H9 (cell line): Measurements from ENCODE around the gene SELENOM. TPM values are rescaled to one million over a fixed set of nuclear protein-coding genes. Genes with fewer than 3 reads are reported as not detected.

Source experiments
- DNase-seq: peaks from one replicate; pipeline ENCODE4 v3.0.0-alpha.2; 2017
- H2AFZ ChIP-seq: one replicate; pipeline ENCODE4 v1.6.1; 2013; ENCODE audit warnings: mild to moderate bottlenecking, low read length, control low read depth, moderate library complexity
- H2AK5ac ChIP-seq: 2 replicates; pipeline ENCODE4 v1.6.1; 2013; ENCODE audit warnings: low read length, control low read depth, mixed read lengths; ENCODE audit not compliant: insufficient read length
- H2BK120ac ChIP-seq: one replicate; pipeline ENCODE4 v1.6.1; 2013; ENCODE audit warnings: low read depth, mild to moderate bottlenecking, low read length, control low read depth, inconsistent platforms; ENCODE audit not compliant: poor library complexity, severe bottlenecking
- H2BK12ac ChIP-seq: 2 replicates; pipeline ENCODE4 v1.6.1; 2013; ENCODE audit warnings: low read length, control low read depth, mixed read lengths, low read depth; ENCODE audit not compliant: insufficient read length
- H2BK15ac ChIP-seq: 2 replicates; pipeline ENCODE4 v1.6.1; 2013; ENCODE audit warnings: low read depth, low read length, control low read depth
- H2BK20ac ChIP-seq: one replicate; pipeline ENCODE4 v1.6.1; 2013; ENCODE audit warnings: low read depth, mild to moderate bottlenecking, low read length, control low read depth, inconsistent platforms; ENCODE audit not compliant: poor library complexity, severe bottlenecking
- H2BK5ac ChIP-seq: 2 replicates; pipeline ENCODE4 v1.6.1; 2013; ENCODE audit warnings: low read length, control low read depth, mixed read lengths; ENCODE audit not compliant: insufficient read length
- H3K14ac ChIP-seq: 2 replicates; pipeline ENCODE4 v1.6.1; 2013; ENCODE audit warnings: low read length, control low read depth; ENCODE audit not compliant: insufficient read depth
- H3K18ac ChIP-seq: 2 replicates; pipeline ENCODE4 v1.6.1; 2013; ENCODE audit warnings: low read depth, mild to moderate bottlenecking, mixed read lengths, low read length, control low read depth; ENCODE audit not compliant: insufficient read length
- H3K23ac ChIP-seq: 2 replicates; pipeline ENCODE4 v1.6.1; 2013; ENCODE audit warnings: low read length, control low read depth, mixed read lengths, low read depth; ENCODE audit not compliant: insufficient read length
- H3K23me2 ChIP-seq: 2 replicates; pipeline ENCODE4 v1.6.1; 2013; ENCODE audit warnings: low read depth, mild to moderate bottlenecking, mixed read lengths, low read length, control low read depth; ENCODE audit not compliant: insufficient read length, poor library complexity, severe bottlenecking
- H3K27ac ChIP-seq: 2 replicates; pipeline ENCODE4 v1.5.1; 2013; ENCODE audit warnings: low read length, control low read depth, mixed read lengths, low read depth; ENCODE audit not compliant: insufficient read length
- H3K27me3 ChIP-seq: 2 replicates; pipeline ENCODE4 v1.6.1; 2013; ENCODE audit warnings: low read length, control low read depth, inconsistent platforms; ENCODE audit not compliant: insufficient read depth
- H3K4ac ChIP-seq: 2 replicates; pipeline ENCODE4 v1.6.1; 2013; ENCODE audit warnings: low read depth, mild to moderate bottlenecking, control low read depth, inconsistent platforms, low read length, moderate library complexity
- H3K4me1 ChIP-seq: 2 replicates; pipeline ENCODE4 v1.6.1; 2013; ENCODE audit warnings: low read length, control low read depth, inconsistent platforms; ENCODE audit not compliant: insufficient read depth
- H3K4me2 ChIP-seq: 2 replicates; pipeline ENCODE4 v1.6.1; 2013; ENCODE audit warnings: low read length, control low read depth, mixed read lengths; ENCODE audit not compliant: insufficient read length, insufficient read depth
- H3K56ac ChIP-seq: 2 replicates; pipeline ENCODE4 v1.6.1; 2013; ENCODE audit warnings: low read depth, mild to moderate bottlenecking, mixed read lengths, low read length, control low read depth; ENCODE audit not compliant: insufficient read length
- H3K79me1 ChIP-seq: 2 replicates; pipeline ENCODE4 v1.6.1; 2013; ENCODE audit warnings: low read depth, mild to moderate bottlenecking, moderate library complexity, low read length, control low read depth, inconsistent platforms; ENCODE audit not compliant: insufficient read depth, poor library complexity, severe bottlenecking
- H3K79me2 ChIP-seq: 2 replicates; pipeline ENCODE4 v1.6.1; 2013; ENCODE audit warnings: low read length, control low read depth, inconsistent platforms; ENCODE audit not compliant: insufficient read depth
- H3K9ac ChIP-seq: 2 replicates; pipeline ENCODE4 v1.6.1; 2013; ENCODE audit warnings: low read length, control low read depth, mixed read lengths; ENCODE audit not compliant: insufficient read length; ENCODE audit errors: extremely low read depth
- H3K9me3 ChIP-seq: one replicate; pipeline ENCODE4 v1.6.1; 2013; ENCODE audit warnings: low read depth, low read length, inconsistent platforms; ENCODE audit not compliant: control insufficient read depth
- H3T11ph ChIP-seq: one replicate; pipeline ENCODE4 v1.6.1; 2013; ENCODE audit warnings: mild to moderate bottlenecking, low read length, control low read depth, inconsistent platforms
- H4K20me1 ChIP-seq: one replicate; pipeline ENCODE4 v1.6.1; 2013; ENCODE audit not compliant: control insufficient read depth, insufficient read length, insufficient read depth
- H4K5ac ChIP-seq: 2 replicates; pipeline ENCODE4 v1.6.1; 2013; ENCODE audit warnings: low read depth, mild to moderate bottlenecking, mixed read lengths, low read length, control low read depth; ENCODE audit not compliant: insufficient read length
- H4K8ac ChIP-seq: replicated peaks from 2 replicates; pipeline ENCODE4 v1.6.1; 2013; ENCODE audit warnings: low read length, control low read depth, mixed read lengths, low read depth; ENCODE audit not compliant: insufficient read length
- H4K91ac ChIP-seq: 2 replicates; pipeline ENCODE4 v1.6.1; 2013; ENCODE audit warnings: low read depth, mild to moderate bottlenecking, moderate library complexity, mixed read lengths, low read length, control low read depth; ENCODE audit not compliant: insufficient read length
- H3K27ac Mint-ChIP-seq, 3 experiments: 2 replicates in 2 of 3; 3 replicates in 1 of 3; pipeline ENCODE4 v1.8.0; 2020 to 2021; ENCODE audit warnings: mixed read lengths in 3 of 3, mild to moderate bottlenecking in 1 of 3, moderate library complexity in 1 of 3
- H3K27me3 Mint-ChIP-seq: 2 replicates; pipeline ENCODE4 v1.8.0; 2021; ENCODE audit warnings: low read depth, mild to moderate bottlenecking, moderate library complexity, mixed read lengths
- H3K36me3 Mint-ChIP-seq, 3 experiments: 2 replicates in 2 of 3; 3 replicates in 1 of 3; pipeline ENCODE4 v1.8.0; 2020 to 2021; ENCODE audit warnings: low read depth in 3 of 3, mixed read lengths in 3 of 3; ENCODE audit not compliant: insufficient read depth in 1 of 3
- H3K4me1 Mint-ChIP-seq, 2 experiments: 2 replicates each; pipeline ENCODE4 v1.8.0; 2020; ENCODE audit warnings: mixed read lengths in 2 of 2
- H3K4me3 Mint-ChIP-seq, 2 experiments: 2 replicates in 1 of 2; 3 replicates in 1 of 2; pipeline ENCODE4 v1.8.0; 2020 to 2021; ENCODE audit warnings: mild to moderate bottlenecking in 2 of 2, mixed read lengths in 2 of 2, moderate library complexity in 1 of 2
- H3K9me3 Mint-ChIP-seq, 2 experiments: 2 replicates in 1 of 2; 3 replicates in 1 of 2; pipeline ENCODE4 v1.8.0; 2020; ENCODE audit warnings: mild to moderate bottlenecking in 2 of 2, mixed read lengths in 2 of 2, moderate library complexity in 1 of 2
- WGBS: extraction: QIAGEN DNeasy Blood & Tissue Kit; methylation state at CpG from one replicate; pipeline ENCODE4 v1.1.7; 2013; ENCODE audit warnings: missing lambda C conversion rate, low lambda C conversion rate, mixed read lengths; ENCODE audit not compliant: insufficient read length; ENCODE audit errors: extremely low coverage; 5-methylcytosine and 5-hydroxymethylcytosine counted together
- total RNA-seq: library from RNA; stranded (reverse); gene quantifications from 2 replicates; pipeline ENCODE4 v1.2.1, GENCODE V29; 2021
- TF ChIP-seq, protein P1 (sequence below): fragments of 200-600 bp; sonication (generic); conservative IDR thresholded peaks from 3 replicates; pipeline ENCODE4 v1.8.0; 2021; ENCODE audit warnings: antibody characterized with exemption, mild to moderate bottlenecking

SELENOM gene
- total RNA-seq, 1 experiment from 2014 or later = 18.6 TPM

DNA sequence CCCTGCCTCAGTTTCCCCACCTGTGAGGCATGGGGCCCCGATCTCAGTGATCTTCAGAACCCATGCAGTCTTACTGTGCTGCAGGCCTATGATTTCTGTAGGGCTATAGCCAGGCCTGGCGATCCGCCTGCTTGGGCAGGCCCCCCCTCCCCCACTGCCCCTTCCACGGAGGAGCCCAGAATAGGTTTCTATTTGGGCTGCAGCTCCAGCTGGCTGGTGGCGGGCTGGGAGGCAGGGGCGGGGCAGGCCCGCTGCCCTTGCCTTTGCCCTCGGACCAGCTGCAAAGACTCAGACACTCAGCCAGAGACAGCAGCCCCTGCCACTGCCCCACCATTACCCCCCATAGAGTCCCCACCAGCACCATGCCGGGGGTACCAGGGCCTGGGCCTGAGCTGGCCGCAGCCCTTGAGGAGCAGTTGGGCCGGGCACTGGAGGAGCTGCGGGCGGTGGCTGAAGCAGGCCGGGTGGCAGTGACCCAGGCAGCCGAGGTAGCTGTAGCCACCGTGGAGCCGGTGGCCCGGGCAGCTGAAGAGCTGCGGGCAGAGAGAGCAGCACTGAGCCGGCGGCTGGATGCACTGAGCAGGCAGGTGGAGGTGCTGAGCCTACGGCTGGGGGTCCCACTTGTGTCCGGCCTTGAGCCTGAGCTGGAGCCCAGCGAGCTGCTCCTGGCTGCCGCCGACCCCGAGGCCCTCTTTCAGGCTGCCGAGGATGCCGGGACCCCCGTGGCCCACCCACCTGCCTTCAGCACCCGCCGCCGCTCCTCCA is 14.1 kb downstream of the SELENOM start:
- no peaks in the 10 kb centered on the region for H3K27me3 Mint-ChIP-seq
- TF ChIP-seq, protein P1, sequence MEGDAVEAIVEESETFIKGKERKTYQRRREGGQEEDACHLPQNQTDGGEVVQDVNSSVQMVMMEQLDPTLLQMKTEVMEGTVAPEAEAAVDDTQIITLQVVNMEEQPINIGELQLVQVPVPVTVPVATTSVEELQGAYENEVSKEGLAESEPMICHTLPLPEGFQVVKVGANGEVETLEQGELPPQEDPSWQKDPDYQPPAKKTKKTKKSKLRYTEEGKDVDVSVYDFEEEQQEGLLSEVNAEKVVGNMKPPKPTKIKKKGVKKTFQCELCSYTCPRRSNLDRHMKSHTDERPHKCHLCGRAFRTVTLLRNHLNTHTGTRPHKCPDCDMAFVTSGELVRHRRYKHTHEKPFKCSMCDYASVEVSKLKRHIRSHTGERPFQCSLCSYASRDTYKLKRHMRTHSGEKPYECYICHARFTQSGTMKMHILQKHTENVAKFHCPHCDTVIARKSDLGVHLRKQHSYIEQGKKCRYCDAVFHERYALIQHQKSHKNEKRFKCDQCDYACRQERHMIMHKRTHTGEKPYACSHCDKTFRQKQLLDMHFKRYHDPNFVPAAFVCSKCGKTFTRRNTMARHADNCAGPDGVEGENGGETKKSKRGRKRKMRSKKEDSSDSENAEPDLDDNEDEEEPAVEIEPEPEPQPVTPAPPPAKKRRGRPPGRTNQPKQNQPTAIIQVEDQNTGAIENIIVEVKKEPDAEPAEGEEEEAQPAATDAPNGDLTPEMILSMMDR = no peak
- no peak overlapping the region for H2BK15ac ChIP-seq
- no peaks in the 10 kb centered on the region for H3K79me2 ChIP-seq
- H3K9ac ChIP-seq = no peak overlapping the region
- no peak overlapping the region for H3K4me2 ChIP-seq
- no peak overlapping the region for H3K27ac ChIP-seq
- no peaks in the 10 kb centered on the region for H3K9me3 ChIP-seq
- H2BK5ac ChIP-seq = no peak overlapping the region
- no peak overlapping the region for H2AK5ac ChIP-seq
- H4K20me1 ChIP-seq = no peaks in the 10 kb centered on the region
- H2BK20ac ChIP-seq = no peak overlapping the region
- H2BK120ac ChIP-seq = no peak overlapping the region
- H3K18ac ChIP-seq = no peak overlapping the region
- H3K27ac Mint-ChIP-seq = no peak overlapping the region
- no peak overlapping the region for H4K8ac ChIP-seq
- peak; percentile 24 for DNase-seq
- H3K27me3 ChIP-seq = no peaks in the 10 kb centered on the region
- no peak overlapping the region for H3K4me3 Mint-ChIP-seq
- H3K79me1 ChIP-seq = no peaks in the 10 kb centered on the region
- no peak overlapping the region for H2BK12ac ChIP-seq
- H3K23me2 ChIP-seq = peaks cover 2% of the 10 kb centered on the region
- H2AFZ ChIP-seq = no peak overlapping the region
- peaks cover 4 to 26% of the 10 kb centered on the region in 2 experiments for H3K4me1 Mint-ChIP-seq
- H3K14ac ChIP-seq = no peak overlapping the region
- no peak overlapping the region for H3K56ac ChIP-seq
- no peak overlapping the region for H3K4ac ChIP-seq
- H3K23ac ChIP-seq = no peak overlapping the region
- H4K91ac ChIP-seq = no peak overlapping the region
- peaks cover 3 to 11% (median 3%) of the 10 kb centered on the region in 3 experiments; a peak in 3 of 7 replicates for H3K36me3 Mint-ChIP-seq
- H3K9me3 Mint-ChIP-seq = no peaks in the 10 kb centered on the region; a peak in 1 of 5 replicates
- no peaks in the 10 kb centered on the region for H3K4me1 ChIP-seq
- H3T11ph ChIP-seq = no peak overlapping the region
- H4K5ac ChIP-seq = no peak overlapping the region
- no CpG with 5 or more reads among the region's 33 CpGs for WGBS
